ENCODE data around the gene TSSC4. TPM values are rescaled to one million over a fixed set of nuclear protein-coding genes. Genes with fewer than 3 reads are reported as not detected.

Gene TSSC4
- total and polyA plus RNA-seq, 2 of the 13 experiments (the other 11 are each of a cell fraction or from before 2014, with no cell fraction given), result 16.2 to 58.6 TPM

DNA sequence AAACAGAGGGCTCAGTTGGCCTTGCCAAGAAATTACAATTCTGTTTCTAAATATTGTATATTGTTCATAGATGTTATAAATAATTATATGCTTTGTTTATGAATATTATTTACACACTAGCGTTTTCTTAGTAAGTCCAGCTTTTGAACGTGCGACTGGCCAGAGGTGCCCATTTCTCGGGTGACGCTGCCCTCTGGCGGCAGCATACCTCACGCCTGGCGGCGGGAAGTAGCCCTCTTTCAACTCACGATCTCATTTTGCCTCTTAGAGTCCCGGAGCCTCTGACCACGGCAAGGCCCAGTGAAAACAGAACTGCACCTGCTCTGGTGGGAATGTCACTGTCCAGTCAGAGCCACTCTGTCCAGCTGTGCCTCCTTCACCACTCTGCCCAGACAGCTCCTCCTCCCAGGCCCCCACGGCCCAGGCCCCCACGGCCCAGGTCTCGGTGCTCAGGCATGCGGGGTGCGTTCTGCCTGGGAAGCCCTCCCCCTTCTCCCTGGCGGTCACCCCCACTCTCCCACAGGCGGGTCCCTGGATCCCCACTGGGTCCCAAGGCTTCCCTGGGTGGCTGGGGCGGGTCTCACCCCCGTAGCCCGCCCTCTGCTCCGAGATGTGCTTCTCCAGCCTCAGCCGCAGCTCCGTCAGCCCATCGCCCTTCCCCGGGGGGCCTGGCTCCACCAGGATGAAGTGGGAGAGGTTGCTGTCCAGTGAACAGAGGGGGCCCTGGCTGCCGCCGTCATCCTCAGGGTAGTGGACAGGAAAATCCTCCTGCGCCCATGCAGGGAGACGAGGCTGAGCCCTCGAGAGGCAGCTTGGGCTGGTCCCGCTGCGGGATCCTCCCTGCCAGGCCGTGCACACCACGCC lies 19.3 kb downstream of the TSSC4 start (continued):
- TF ChIP-seq, protein P1, sequence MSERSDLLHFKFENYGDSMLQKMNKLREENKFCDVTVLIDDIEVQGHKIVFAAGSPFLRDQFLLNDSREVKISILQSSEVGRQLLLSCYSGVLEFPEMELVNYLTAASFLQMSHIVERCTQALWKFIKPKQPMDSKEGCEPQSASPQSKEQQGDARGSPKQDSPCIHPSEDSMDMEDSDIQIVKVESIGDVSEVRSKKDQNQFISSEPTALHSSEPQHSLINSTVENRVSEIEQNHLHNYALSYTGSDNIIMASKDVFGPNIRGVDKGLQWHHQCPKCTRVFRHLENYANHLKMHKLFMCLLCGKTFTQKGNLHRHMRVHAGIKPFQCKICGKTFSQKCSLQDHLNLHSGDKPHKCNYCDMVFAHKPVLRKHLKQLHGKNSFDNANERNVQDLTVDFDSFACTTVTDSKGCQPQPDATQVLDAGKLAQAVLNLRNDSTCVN (CRISPR knock-in tag; IDR thresholded peaks at IDR 0.05; ENCODE audit: borderline replicate concordance), result no peak
- no peak for TF ChIP-seq ZFP62 (CRISPR knock-in tag; IDR thresholded peaks at IDR 0.05)
- TF ChIP-seq ESRRA (CRISPR knock-in tag; IDR thresholded peaks at IDR 0.05; ENCODE audit: low read depth), result no peak
- no peak for TF ChIP-seq POLR2AphosphoS5 (IDR thresholded peaks at IDR 0.05; ENCODE audit: low read depth, low read length)
- TF ChIP-seq ZNF572 (CRISPR knock-in tag; IDR thresholded peaks at IDR 0.05), result peak; percentile 68; the same call in 1 of the 2 replicates
- no peak for TF ChIP-seq ZNF367 (CRISPR knock-in tag; IDR thresholded peaks at IDR 0.05; ENCODE audit: borderline replicate concordance)
- no peak for TF ChIP-seq SP1 (IDR thresholded peaks at IDR 0.05)
- TF ChIP-seq SP1 (CRISPR knock-in tag; IDR thresholded peaks at IDR 0.05), result 0 out of 2 replicates have a peak, but pooled peaks have one; percentile 12
- peak; percentile 72 for TF ChIP-seq KAT8 (CRISPR knock-in tag; IDR thresholded peaks at IDR 0.05)
- peak; percentile 26; the same call in 1 of the 2 replicates for TF ChIP-seq ZNF724P (CRISPR knock-in tag; IDR thresholded peaks at IDR 0.05; ENCODE audit: borderline replicate concordance)
- TF ChIP-seq ERF (CRISPR knock-in tag; IDR thresholded peaks at IDR 0.05), result peak; percentile 48; the same call in 1 of the 2 replicates
- TF ChIP-seq ZNF329 (CRISPR knock-in tag; IDR thresholded peaks at IDR 0.05; ENCODE audit: low read depth), result 0 out of 2 replicates have a peak, but pooled peaks have one; percentile 36
- TF ChIP-seq CREM (IDR thresholded peaks at IDR 0.05), result peak; percentile 30; the same call in 1 of the 2 replicates
- no peak for TF ChIP-seq CREM (CRISPR knock-in tag; IDR thresholded peaks at IDR 0.05)
- TF ChIP-seq, protein P2, sequence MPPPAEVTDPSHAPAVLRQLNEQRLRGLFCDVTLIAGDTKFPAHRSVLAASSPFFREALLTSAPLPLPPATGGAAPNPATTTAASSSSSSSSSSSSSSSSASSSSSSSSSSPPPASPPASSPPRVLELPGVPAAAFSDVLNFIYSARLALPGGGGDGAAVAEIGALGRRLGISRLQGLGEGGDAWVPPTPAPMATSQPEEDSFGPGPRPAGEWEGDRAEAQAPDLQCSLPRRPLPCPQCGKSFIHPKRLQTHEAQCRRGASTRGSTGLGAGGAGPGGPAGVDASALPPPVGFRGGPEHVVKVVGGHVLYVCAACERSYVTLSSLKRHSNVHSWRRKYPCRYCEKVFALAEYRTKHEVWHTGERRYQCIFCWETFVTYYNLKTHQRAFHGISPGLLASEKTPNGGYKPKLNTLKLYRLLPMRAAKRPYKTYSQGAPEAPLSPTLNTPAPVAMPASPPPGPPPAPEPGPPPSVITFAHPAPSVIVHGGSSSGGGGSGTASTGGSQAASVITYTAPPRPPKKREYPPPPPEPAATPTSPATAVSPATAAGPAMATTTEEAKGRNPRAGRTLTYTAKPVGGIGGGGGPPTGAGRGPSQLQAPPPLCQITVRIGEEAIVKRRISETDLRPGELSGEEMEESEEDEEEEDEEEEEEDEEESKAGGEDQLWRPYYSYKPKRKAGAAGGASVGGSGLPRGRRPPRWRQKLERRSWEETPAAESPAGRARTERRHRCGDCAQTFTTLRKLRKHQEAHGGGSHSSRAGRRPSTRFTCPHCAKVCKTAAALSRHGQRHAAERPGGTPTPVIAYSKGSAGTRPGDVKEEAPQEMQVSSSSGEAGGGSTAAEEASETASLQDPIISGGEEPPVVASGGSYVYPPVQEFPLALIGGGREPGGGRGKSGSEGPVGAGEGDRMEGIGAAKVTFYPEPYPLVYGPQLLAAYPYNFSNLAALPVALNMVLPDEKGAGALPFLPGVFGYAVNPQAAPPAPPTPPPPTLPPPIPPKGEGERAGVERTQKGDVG (CRISPR knock-in tag; IDR thresholded peaks at IDR 0.05; ENCODE audit: borderline replicate concordance), result peak; percentile 55; the same call in 1 of the 2 replicates
- TF ChIP-seq, protein P3, sequence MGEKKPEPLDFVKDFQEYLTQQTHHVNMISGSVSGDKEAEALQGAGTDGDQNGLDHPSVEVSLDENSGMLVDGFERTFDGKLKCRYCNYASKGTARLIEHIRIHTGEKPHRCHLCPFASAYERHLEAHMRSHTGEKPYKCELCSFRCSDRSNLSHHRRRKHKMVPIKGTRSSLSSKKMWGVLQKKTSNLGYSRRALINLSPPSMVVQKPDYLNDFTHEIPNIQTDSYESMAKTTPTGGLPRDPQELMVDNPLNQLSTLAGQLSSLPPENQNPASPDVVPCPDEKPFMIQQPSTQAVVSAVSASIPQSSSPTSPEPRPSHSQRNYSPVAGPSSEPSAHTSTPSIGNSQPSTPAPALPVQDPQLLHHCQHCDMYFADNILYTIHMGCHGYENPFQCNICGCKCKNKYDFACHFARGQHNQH (CRISPR knock-in tag; IDR thresholded peaks at IDR 0.05), result 0 out of 2 replicates have a peak, but pooled peaks have one; percentile 31
- peak; percentile 26; the same call in 1 of the 2 replicates for TF ChIP-seq ELF1 (CRISPR knock-in tag; IDR thresholded peaks at IDR 0.05)
- TF ChIP-seq RXRB (CRISPR knock-in tag; IDR thresholded peaks at IDR 0.05; ENCODE audit: borderline replicate concordance), result 0 out of 2 replicates have a peak, but pooled peaks have one; percentile 20
- peak; percentile 68 for TF ChIP-seq GATAD1 (CRISPR knock-in tag; IDR thresholded peaks at IDR 0.05)
- TF ChIP-seq RFX1 (IDR thresholded peaks at IDR 0.05), result no peak
- no peak for TF ChIP-seq GLI4 (CRISPR knock-in tag; IDR thresholded peaks at IDR 0.05; ENCODE audit: borderline replicate concordance)
- TF ChIP-seq EED (CRISPR knock-in tag; IDR thresholded peaks at IDR 0.05), result 0 out of 2 replicates have a peak, but pooled peaks have one; percentile 61
- TF ChIP-seq, protein P4, sequence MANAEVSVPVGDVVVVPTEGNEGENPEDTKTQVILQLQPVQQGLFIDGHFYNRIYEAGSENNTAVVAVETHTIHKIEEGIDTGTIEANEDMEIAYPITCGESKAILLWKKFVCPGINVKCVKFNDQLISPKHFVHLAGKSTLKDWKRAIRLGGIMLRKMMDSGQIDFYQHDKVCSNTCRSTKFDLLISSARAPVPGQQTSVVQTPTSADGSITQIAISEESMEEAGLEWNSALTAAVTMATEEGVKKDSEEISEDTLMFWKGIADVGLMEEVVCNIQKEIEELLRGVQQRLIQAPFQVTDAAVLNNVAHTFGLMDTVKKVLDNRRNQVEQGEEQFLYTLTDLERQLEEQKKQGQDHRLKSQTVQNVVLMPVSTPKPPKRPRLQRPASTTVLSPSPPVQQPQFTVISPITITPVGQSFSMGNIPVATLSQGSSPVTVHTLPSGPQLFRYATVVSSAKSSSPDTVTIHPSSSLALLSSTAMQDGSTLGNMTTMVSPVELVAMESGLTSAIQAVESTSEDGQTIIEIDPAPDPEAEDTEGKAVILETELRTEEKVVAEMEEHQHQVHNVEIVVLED (CRISPR knock-in tag; IDR thresholded peaks at IDR 0.05; ENCODE audit: borderline replicate concordance), result peak; percentile 56; the same call in 1 of the 2 replicates

Measured in HepG2 (cell line).